NCI-H2107 treated with DMSO at 0.1 percent for 48 hours (cell line): ENCODE results near the gene DIPK1B.

Source experiments
- DNase-seq: peaks from one replicate; lab custom pipeline; 2025; ENCODE audit not compliant: unreplicated experiment; lab: John Stamatoyannopoulos, UW

Gene DIPK1B

DNA sequence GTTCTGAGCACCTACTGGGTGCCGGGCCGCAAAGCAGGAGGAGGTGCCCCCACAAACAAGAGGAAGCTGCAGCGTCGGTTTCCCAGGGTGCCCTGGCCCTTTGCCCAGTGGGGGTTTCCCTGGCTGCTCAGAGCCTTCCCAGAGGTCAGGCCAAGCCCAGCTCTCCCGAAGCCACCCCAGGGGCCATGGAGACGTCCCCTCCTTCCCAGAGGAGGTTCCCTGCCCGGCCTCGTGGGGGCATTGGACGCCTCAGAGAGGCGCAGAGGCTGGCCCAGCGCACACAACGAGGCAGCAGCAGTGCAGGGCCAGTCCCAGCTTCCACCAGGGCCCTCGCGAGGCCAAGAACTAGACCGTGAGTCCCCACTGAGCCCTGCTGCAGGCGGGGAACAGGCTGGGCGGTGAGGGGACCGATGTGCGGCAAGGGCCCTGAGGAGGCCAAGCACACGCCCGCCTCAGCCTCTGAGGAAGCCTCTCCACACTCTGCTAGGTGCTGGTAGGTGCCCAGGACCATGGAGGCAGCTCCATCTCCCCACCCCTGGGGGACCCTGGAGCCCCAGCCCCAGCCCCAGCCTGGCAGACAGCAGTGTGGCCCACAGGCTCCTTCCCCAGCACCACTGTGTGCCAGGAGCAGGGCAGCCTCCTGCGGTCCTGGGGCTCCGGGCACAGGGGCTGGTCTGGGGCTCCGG lies 7.0 kb downstream of the DIPK1B start:
- no peak for DNase-seq

DNA sequence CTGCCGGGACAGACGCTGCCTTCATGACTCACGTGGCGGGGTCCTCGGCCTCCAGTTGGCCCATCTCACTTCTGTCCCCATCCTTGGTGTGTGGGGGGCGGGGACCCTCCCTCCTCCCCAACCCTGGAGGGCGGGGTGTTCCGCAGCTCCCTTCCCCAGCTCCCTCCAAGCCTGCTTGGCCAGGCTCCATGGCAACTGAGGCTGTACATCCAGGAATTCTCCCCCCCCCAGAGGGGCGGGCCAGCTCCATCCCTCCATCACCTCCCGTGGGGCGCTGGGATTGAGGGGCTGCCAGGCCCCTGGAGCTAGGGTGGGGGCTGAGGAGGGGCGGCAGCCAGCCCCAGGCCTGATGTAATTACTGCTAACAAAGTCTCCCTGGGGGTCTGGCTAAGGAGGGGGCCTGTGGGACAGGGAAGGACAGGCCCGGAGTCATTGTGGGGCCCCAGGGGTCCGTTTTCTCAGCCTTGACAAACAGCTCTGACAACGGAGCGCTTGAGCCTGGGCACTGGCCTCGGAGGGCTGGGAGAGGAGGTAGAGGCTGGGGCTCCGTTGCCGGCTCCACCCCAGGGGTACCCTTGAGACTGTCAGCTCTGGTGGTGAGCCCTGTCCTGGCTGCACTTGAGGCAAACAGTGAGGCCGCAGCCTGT lies 8.0 kb downstream of the DIPK1B start:
- no peak for DNase-seq

DNA sequence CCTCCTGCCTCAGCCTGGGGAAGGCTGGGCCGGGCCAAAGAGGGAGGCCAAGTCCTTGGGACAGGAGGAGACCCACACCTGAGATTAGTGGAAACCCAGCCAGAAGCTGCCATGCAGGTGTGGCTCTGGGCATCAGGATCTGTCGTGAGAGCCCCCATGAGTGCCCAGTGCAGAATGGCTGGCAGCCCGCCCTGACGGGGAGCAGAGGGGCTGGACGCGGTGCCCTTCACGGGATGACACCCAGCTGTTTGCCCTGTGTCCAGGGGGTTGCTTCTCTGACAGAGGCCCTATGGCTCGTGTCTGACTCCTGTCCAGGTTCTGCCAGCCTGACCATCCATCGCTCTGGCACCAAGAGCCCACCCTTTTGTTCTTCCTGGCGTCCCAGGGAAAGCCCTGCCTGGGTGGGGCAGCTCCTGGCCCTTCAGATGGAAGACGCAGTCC lies 8.5 kb downstream of the DIPK1B start:
- DNase-seq = no peak

DNA sequence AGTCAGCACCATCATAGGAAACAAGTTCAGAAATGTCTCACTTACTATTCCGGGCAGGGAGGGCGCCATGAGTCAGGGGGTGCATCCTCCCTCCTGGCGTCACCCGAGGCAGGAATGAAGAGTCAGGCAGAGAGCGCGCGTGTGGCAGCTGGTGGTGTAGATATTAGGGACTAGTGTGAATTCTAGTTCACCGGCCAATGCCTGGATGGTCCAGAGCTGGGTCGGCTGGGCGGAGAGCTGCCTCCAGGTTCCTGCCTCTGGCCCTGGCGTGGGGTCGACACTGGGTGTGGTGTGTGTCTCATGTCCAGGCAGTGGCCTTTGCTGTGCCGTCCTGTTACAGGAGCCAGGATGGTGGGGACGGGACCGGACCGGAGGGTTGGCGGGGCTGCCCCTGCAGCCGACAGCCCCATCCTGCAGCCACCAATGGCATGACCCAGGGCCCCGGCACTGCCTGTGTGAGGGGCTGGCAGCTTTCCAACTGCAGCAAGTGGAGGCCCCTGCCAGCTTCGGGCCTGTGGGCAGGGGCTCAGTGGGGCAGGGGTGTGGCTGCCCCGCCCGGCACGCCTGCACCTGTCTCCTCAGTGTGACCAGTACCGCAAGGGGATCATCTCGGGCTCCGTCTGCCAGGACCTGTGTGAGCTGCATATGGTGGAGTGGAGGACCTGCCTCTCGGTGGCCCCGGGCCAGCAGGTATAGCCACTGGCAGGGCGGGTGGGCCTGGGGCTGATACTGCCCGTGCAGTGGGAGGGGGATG lies 9.1 kb downstream of the DIPK1B start:
- no peak for DNase-seq

DNA sequence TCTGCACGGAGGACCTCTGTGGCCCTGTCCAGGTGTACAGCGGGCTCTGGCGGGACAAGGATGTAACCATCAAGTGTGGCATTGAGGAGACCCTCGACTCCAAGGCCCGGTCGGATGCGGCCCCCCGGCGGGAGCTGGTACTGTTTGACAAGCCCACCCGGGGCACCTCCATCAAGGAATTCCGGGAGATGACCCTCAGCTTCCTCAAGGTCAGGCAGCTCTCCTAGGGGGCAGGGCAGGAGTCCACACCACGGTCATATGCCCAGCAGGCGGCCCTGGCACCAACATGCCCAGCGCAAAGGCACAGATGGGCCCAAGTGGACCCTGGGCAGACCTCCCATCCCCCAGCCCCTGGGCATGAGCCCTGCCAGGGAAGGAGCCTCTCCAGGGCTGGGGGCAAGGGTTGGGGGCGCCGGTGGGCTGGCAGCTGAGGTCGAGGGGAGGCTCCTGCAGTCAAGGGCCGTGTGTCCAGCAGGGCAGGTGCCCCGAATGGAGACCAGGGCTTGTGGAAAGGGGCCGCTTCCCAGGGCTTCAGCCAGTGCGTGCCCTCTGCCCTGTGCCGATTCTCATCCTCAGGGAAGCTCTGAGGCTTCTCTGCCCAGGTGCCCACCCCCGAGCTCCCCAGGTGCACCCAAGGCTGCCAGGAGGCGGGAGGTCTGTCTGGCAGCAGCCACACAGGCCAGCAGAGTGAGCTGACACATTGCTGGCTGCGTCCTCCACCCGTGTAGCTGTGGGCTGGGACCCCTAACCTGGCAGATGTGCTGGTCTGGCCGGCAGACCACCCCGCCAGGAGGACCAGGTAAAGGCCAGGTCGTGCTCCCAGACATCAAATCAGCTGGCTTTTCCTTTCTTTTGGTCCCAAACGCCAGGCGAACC lies 10.0 kb downstream of the DIPK1B start:
- no peak for DNase-seq

DNA sequence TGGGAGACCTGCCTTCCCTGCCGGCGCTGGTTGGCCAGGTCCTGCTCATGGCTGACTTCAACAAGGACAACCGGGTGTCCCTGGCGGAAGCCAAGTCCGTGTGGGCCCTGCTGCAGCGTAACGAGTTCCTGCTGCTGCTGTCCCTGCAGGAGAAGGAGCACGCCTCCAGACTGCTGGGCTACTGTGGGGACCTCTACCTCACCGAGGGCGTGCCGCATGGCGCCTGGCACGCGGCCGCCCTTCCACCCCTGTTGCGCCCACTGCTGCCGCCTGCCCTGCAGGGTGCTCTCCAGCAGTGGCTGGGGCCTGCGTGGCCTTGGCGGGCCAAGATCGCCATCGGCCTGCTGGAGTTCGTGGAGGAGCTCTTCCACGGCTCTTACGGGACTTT lies 10.6 kb downstream of the DIPK1B start:
- DNase-seq = no peak

DNA sequence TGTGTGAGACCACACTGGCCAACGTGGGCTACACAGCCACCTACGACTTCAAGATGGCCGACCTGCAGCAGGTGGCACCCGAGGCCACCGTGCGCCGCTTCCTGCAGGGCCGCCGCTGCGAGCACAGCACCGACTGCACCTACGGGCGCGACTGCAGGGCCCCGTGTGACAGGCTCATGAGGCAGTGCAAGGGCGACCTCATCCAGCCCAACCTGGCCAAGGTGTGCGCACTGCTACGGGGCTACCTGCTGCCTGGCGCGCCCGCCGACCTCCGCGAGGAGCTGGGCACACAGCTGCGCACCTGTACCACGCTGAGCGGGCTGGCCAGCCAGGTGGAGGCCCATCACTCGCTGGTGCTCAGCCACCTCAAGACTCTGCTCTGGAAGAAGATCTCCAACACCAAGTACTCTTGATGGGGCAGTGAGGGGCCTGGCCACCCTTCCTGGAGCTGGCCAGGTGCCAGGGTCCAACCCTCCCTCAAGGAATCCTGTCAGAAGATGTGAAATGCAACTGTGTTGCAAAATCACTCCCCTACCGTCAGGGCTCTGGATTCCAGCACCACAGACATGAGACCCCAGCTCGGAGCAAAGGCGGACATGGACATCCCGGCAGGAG lies 11.1 kb downstream of the DIPK1B start:
- DNase-seq = no peak

DNA sequence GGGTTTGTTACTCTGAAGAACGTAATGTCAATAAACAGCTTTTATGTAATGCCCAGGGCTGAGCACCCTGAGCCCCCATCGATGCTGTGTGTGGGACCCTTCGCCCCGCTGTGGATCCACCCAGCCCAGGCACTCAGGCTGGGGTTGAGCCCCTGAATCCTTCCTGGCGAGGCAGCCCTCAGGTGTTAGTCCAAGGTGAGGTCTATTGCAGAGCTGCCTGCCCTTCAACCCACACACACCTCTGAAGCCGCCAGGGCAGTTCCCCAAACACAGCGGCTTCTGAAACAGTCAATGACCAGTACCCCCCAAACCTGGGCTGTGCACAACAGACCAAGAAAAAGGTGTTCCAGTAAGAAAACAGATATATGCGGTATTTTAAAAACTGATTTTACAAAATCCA lies 11.6 kb downstream of the DIPK1B start:
- no peak for DNase-seq

DNA sequence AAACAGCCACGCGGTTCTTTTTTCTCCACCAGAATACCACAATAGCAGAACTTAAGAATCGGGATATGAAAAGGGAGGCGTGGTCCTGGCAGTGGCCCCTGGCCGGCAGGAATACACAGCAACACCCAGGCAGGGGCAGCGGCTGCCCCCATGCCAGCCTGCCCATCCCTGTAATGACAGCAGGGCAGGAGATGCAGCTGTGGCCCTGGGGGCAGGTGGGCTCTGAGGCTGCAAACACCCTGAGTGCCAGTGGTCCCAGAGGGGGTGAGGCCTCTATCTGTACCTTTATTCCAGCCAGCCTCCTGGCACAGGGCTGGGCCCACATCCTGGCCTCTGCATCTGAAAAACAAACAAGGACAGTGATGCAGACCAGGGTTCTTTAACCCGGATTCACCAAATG lies 12.4 kb downstream of the DIPK1B start:
- no peak for DNase-seq

DNA sequence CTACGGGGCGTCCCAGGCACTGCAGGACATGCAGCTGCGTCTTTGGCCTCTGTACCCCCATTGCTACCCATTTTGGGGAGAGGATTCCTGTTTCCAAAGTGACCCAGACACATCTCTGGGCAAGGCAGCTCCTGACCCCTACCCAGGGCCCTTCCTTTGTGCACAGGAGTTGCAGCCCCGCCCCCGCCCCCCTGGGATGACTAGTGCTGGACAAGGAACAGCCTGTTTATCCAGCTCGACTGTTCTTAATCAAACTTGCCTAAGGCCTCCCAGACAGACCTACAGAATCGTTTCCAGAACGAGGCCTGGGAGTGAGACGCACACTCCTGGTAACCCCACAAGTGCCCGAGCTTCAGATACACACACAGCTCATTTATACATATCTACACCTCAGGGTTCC lies 13.2 kb downstream of the DIPK1B start:
- DNase-seq = no peak

DNA sequence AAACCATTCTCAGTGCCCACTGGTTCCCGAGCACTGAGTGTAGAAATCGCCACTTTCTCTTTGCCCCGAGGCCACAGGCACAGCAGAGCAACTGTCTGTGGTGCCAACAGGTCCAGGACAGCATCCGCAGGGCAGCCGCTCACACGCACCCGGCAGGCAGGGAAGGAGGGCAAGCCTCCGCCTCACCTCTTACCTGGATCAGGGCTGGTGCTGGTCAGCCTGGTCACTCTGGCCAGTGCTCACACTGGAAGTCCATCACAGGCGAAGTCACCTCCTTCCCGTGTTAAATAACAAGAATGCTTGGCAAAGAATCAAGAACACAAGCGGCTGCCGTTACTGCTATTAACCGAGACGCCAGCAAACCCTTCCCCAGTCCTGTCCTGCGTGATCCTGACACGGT lies 13.7 kb downstream of the DIPK1B start:
- no peak for DNase-seq

DNA sequence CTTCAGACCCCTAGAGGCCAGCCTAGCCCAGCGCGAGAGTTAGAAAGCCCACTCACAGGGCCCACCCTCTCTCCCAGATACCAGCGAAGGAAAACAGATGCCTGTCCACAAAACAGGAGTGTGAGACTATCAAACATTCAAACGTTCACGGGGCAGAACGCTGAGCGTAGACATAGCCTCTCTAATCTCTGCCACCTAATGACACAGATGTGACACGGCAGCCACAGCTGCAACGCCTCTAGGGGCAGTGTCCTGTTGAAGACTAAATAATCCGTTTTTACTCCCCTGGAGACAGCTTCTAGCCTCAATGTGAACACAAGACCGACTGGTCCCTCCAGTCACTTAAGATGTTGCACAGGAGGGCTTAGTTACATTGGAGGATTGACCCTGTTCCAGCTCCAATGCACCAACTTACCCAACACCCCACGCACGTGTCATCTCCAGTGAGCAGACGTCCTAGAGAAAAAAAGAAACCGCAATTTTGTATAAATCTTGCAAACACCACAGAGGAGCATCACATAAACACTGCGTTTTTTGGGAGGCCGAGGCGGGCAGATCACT lies 14.3 kb downstream of the DIPK1B start:
- DNase-seq = no peak

DNA sequence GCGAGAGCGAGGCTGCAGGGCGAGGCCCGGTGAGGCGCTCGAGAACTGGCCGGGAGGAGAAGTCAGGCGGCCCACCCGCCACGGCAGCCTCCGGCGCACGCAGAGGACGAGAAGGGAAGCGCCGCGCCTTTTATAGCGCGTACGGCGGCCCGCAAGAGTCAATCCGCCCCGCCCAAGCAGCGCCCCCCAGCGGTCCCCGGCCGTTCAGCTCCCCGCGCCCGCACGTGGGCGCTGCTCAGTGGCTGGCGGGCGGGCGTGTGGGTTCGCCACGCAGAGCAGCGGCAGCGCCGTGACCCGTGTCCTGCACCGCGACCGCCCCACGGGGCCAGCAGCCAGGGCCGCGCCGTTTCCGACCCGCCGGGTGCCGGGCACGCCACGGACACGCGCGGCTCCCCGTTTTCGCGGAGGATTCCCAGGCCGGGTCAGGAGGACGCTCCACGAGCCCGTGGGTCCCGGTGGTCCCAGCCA lies 15.7 kb downstream of the DIPK1B start:
- DNase-seq = peak; percentile 21

DNA sequence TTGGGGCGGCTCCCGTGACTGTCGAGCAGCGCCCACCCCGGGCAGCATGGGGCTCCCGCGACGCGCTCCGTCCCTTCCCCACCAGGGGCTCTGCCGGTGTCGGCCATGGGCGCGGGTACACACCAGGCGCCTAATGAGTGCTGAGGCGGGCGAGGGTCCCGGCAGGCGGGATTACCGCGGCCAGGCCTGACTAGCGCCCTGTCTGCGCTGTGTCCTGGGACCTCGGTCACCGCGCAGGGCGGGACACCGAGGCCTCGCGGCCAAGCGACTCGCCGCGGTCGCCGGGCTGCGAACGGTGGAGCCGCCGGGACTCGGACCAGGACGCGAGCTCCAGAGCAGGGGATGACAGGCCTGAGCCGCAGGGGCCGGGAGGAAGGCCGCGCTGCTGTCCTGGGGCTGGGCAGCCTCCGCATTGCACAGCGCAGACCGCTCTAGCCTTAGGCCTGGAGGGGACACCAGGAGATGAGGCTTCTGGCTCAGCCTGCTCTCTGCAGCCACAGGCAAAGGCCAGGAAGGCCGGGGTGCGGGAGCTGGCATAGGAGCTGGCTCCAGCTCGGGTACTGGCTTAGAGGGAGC lies 16.3 kb downstream of the DIPK1B start:
- no peak for DNase-seq

DNA sequence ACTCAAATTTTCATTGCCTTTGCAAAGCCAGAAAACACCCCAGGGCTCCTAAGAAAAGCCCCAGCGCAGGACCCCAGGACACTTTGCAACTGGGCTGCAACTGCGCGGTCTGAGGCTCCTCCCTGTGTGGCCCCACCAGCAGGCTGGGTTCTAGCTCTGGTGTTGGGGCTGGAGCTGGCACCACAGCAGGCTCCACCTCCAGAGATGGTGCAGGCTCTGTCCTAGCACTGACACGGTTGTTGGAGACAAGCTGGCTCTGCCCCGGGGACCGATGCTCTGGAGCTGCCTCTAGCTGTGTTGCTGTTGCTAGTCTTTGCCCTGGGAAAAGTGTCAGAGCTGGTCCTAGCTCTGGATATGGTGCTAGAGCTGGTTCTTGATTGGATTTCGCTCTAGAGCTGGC lies 16.8 kb downstream of the DIPK1B start:
- no peak for DNase-seq

DNA sequence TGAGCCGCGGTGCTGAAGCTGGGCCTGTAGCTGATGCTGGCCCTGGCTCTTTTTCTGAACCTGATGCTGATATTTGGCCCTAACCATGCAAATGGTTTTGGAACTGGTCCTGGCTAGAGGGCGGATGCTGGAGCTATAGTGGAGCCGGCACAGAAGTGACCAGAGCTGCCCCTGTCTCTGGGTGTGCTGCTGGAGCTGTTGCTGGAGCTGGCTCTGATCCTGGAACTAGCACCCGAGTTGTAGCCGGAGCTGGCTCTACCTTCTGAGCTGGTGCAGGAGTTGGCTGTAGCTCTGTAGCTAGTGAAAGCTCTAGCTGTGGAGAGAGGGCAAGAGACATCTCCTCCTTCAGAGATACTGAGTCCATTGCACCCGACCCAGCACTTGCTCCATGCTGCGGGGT lies 17.6 kb downstream of the DIPK1B start:
- DNase-seq = no peak

DNA sequence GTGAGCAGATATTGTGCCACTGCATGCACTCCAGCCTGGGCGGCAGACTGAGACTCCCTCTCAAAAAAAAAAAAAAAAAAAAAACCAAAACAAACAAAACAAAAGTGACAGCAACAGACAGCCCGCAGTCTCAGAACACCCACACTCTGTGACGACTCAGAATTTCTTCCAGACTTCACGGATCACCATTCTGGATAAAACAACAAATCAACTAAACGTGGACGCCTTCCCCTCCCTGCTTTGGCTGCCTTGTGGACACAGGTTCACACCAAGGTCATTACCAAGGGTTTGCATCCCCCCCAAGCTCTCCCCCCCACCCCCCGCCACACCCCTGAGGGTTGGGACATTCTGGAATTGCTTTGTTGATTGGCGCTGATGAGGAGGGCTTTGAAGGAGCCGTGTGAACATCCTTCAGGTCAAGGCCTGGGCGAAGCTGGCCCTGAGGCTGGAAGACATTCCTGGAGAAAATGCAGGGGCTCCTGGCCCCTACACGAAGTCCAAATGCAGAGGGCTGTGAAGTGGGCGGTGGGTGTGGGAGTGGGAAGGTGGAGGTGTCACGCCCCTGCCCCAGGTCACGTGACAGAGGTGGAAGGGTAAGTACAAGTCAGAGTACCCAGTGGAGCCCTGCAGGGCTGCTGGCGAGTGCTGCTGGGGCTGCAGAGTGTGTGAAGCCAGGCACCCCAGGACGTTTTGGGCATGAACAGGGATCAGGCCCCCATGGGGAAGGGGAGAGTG lies 20.2 kb downstream of the DIPK1B start:
- no peak for DNase-seq

DNA sequence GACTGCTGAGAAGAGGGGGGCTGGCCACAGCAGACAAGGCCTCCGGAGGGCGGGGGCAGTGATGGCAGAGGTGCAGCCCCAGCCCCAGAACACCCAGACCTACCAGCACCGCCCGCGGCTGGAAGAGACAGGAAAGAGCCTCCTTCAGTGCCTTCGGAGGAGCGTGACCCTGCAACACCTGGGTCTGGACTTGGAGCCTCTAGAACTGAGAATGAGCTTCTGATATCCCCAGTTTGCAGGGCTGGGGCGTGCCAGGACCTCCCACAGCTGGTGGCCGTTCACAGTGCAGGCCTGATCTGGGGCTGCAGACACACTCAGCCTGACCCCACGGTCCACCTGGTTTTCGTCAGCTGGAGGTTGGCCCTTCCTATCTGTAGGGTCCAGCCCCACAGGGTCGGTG lies 21.2 kb downstream of the DIPK1B start:
- DNase-seq = no peak

DNA sequence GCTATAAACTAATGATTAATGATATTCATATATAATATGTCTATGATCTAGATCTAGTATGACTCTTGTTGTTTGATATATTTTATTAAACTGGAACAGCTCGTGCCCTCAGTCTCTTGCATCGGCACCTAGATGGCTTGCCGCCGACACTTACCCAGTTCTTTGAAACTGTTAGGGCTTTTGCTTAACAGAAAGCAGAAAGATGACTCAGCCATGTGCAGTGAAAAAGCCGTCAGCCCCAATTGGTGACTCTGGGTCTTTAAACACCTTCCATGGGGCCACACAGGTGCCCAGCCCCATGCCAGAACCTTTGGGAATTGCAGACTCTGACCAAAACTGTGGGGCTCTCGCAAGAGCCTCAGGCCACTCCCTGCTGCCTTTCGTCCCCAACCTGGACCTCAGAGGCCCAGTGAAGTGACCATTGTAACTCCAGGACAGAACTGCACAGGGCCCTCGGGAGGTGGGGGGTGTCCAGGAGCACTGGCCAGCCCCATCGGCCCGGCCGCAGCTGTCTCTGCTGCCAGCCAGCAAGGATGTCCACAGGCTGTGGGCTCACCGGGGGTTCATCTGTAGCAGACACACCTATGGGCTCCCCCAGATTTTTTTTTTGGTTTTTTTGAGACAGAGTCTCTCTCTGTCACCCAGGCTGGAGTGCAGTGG lies 22.6 kb downstream of the DIPK1B start:
- DNase-seq = no peak
